IPS-NIHi11 (cell line): ENCODE results near the gene CETN2.
"Not testable (repeated sequence)": the region's sequence is repeated elsewhere in the genome, so short reads cannot be mapped to it uniquely, and the experiment has no call there.

Source experiments
- DNase-seq: peaks from one replicate; pipeline ENCODE4 v3.0.0; 2012; ENCODE audit warnings: mixed read lengths, low spot score

Gene CETN2

DNA sequence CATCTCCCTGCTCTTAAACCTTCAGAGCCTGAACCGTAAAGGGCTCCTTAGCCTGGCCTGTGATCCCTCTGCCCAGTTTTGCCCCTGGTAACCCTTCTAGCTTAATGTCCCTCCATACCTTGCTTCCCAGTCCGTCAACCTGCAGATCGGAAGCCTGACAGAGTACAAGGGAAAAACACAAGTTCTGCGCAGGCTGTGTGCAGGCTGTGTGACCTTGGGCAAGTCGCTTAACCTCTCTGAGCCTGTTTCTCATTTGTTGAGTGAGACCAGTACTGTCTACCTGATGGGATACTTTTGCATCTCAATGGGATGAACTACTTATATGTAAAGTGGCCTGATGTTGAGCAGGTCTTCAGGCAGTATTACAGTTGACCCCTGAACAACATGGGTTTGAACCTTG lies 2.0 kb upstream of the CETN2 start:
- DNase-seq = no peak

DNA sequence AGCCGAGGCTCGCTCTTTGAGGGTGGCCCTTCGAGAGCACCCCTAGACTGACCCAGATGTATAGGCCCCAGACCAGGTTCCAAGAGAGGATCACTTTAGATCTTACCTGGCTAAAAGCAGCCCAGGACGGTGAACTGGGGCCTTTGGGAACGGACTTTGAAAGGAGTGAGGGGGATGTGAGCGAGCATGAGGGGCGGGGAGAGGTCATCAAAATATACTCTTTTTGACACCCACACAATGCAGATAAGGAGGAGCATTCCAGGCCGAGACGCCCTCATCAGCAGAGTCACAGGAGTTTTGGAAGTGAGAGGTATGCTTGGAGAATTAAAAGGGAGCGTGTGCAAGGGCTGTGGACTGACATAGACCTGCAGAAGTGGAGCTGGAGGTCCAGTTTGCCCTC lies 834 bp upstream of the CETN2 start:
- no peak for DNase-seq

DNA sequence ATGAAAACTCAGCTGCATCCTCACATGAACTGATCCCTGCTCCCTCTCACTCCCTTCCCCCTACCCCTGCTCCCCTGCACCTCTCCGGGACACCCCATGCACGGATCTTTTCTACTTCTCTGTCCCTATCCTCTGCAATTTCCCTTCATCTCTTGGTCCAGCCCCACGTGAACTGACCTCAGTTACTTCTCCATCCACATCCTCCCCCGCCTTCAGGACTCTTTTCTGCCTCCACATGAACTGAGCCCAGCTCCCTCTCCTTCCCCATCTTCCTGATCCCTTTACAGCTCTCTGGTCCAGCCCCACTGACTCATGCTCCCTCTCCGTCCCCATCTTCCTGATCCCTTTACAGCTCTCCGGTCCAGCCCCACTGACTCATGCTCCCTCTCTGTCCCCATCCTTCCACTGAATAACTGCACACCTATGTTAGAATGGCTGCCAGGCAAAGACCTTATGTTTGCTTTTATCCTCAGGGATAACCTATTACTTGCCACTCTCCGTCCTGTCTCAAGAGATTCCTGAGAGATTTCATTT lies 5.6 kb downstream of the CETN2 start:
- DNase-seq = no peak

- no peak for DNase-seq
Measured at GRCh38 chrX:152823657-152824056, 6.9 kb downstream of the CETN2 start.

DNA sequence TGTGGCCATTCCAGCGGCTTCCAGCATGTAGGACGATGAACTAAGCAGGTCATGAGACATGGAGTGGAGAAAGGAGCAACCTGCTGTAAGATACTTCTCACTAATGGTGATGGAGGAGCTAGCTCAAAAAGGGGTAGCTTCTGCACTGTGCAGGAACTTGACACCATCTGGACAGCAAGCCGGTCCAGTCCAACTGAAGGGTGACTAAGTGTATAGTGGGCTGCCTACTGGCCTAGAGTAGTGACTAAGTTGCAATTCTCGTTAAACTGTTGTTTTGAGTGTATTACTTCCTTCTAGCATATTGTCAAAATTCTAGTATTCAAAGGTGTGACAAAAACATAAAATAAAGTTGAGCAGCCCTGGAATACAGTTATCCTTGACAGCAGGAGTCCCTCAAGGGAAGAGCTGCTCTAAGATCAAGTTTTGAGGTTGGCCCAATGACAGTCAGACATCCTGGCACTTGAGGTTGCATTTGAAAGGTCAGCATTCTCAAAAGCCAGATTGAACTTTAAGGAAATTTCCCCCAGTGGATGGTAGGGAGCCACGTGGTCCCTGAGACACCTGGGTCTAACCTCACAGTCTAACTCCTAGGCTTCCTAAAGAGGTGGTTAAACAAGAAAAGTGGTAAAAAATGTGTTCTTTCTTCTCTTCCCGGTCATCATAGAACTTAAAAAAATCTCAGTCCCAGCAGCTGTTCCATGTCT lies 8.0 kb downstream of the CETN2 start:
- DNase-seq = no peak

DNA sequence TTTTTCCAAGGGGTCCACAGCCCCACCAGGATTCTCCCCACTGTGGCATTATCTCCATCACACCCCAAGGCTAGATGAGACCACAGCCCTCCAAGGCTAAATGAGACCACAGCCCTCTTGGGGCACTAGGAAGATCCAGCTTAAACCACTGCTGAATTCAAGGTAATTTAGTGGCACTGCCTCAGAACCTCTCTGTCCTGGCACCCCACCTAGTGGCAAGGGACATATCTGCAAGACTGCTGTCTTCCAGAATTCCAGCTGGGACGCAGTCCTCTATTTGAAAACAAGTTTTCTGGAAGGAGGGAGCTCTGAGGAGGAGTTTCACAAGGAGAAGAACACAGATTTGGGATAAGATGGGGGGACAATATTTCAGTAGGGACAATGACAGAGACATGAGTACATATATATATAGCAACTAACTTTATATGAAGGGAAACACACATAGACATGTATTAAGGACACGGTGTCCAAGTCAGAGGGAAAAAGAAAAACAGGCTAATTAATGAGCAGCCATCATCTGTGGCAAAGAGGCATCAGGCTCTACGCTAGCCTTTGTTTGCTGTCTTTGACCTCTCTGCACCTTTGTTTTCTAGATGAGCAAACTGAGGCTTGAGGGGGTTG lies 9.3 kb downstream of the CETN2 start:
- DNase-seq = peak; percentile 55

- no peak for DNase-seq
Measured at GRCh38 chrX:152819732-152820131, 10.8 kb downstream of the CETN2 start.

DNA sequence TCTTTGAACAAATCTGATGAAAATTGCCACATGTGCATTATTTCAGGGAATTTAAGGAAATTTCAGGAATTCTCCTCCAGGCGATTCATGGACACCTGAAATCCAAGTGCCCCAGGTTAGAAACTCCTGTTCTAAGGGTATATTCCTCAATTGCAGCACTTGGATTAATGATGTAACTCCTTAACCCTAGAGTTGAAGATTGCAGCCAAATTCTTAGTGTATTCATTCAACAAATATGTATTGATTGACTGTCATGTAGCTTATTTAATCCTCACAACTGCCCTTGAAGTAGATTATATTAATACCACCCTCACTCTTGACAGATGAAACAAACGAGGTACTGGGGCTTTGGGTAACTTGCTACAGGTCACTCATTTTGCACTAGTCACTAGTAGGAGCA lies 11.3 kb downstream of the CETN2 start:
- no peak for DNase-seq

DNA sequence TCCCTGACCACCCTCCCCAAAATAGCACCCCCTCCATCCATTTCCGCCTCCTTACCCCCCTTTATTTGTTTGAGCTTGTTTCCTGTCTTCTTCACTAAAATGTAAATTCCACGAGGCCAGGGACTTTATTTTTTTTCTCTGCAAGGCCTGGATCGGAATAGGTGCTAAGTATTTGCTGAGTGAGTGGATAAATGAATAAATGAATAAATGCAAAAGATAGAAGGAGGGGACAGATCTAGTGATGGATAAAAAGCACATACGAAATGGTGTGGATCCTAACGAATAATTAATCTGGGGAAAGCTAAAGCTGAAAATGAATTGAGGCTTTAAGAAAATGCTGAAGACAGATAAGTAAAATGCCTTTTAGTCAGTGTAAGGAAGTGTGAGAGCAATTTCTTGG lies 12.2 kb downstream of the CETN2 start:
- no peak for DNase-seq

GRCh38 chrX:152817078-152817764 lies 13.3 kb downstream of the CETN2 start:
- DNase-seq = peak; percentile 33

DNA sequence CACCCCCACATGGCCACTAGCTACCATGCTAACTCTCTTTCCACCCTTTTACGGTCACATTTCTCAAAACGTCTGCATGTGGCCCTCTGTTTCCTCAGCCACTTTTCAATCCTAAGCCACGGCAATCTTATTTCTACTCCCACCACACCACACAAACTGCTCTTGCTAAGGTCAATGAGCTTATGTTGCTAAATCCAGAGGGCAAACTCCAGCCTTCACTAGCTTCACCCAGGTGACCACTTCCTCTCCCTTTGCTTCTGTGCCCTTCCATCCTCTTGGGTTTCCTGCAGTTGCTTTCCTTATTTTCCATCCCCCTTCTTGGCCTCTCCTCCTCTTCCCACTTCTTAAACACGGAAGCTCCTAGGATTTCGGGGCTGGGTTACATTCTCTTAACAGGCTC lies 16.5 kb downstream of the CETN2 start:
- DNase-seq = no peak

- no peak for DNase-seq
Measured at GRCh38 chrX:152813206-152813605, 17.4 kb downstream of the CETN2 start.

DNA sequence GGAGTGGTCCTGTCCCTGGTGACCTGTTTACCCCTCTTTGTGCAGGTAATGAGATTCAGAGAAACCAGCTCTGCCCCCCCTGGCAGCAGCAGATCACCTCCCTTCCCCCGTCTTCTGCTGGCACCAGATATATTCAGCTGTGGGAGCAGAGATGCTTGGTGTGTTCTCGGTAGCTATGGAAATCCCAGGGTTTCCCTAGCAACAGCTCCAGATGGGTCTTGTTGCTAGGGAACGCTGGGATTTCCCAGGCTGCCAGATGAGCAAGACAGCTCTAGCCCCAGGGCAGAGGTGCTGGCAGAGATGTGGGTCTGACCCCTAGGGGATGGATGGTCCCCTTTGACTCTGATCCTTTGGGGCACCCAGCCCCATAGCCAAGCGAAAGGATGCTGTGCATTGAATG lies 20.2 kb downstream of the CETN2 start:
- DNase-seq = peak; percentile 20

GRCh38 chrX:152806035-152806434 lies 24.5 kb downstream of the CETN2 start:
- DNase-seq = no peak

GRCh38 chrX:152798945-152799344 lies 31.6 kb downstream of the CETN2 start:
- no peak for DNase-seq

GRCh38 chrX:152787062-152787461 lies 43.5 kb downstream of the CETN2 start:
- not testable (repeated sequence) for DNase-seq
